DMS114 treated with DMSO at 0.1 percent for 48 hours (cell line): Measurements from ENCODE around the gene LY9.
"Not testable (repeated sequence)": the region's sequence is repeated elsewhere in the genome, so short reads cannot be mapped to it uniquely, and the experiment has no call there.

Source experiments
- DNase-seq: peaks from one replicate; lab custom pipeline; 2025; ENCODE audit not compliant: unreplicated experiment; lab: John Stamatoyannopoulos, UW

LY9 gene

GRCh38 chr1:160773093-160773492, 22.9 kb upstream of the LY9 start:
- DNase-seq = no peak

GRCh38 chr1:160774886-160775719, 20.9 kb upstream of the LY9 start:
- DNase-seq = no peak

- DNase-seq = no peak
Measured at GRCh38 chr1:160776178-160776577, 19.8 kb upstream of the LY9 start.

- DNase-seq = peak; percentile 12
Measured at GRCh38 chr1:160777486-160778089, 18.4 kb upstream of the LY9 start.

GRCh38 chr1:160778976-160779375, 17.0 kb upstream of the LY9 start:
- DNase-seq = no peak

GRCh38 chr1:160779626-160780397, 16.2 kb upstream of the LY9 start:
- DNase-seq = peak; percentile 17

GRCh38 chr1:160780398-160780755, 15.6 kb upstream of the LY9 start:
- DNase-seq = no peak

GRCh38 chr1:160781186-160781766, 14.7 kb upstream of the LY9 start:
- no peak for DNase-seq

GRCh38 chr1:160781914-160782689, 13.9 kb upstream of the LY9 start:
- DNase-seq = no peak

- DNase-seq = not testable (repeated sequence)
Measured at GRCh38 chr1:160782988-160783765, 12.8 kb upstream of the LY9 start.

- DNase-seq = no peak
Measured at GRCh38 chr1:160789051-160789701, 6.8 kb upstream of the LY9 start.

GRCh38 chr1:160789702-160790611, 6.0 kb upstream of the LY9 start:
- DNase-seq = no peak

- DNase-seq = no peak
Measured at GRCh38 chr1:160794376-160794775, 1.6 kb upstream of the LY9 start.

GRCh38 chr1:160797271-160797709, 1.3 kb downstream of the LY9 start:
- no peak for DNase-seq

GRCh38 chr1:160797861-160798273, 1.9 kb downstream of the LY9 start:
- DNase-seq = no peak

- DNase-seq = no peak
Measured at GRCh38 chr1:160798439-160798838, 2.5 kb downstream of the LY9 start.

- no peak for DNase-seq
Measured at GRCh38 chr1:160799641-160800040, 3.7 kb downstream of the LY9 start.

- no peak for DNase-seq
Measured at GRCh38 chr1:160800142-160800541, 4.2 kb downstream of the LY9 start.
